HCT116 (cell line): ENCODE data around the gene AFF1.

Experiments used
- CEBPB ChIP-seq: IDR thresholded peaks from 2 replicates; pipeline ENCODE4 v1.6.1; 2012; ENCODE audit warnings: low read depth
- EGR1 ChIP-seq: IDR thresholded peaks from 2 replicates; pipeline ENCODE4 v1.6.1; 2012; ENCODE audit warnings: low read depth
- EZH2 ChIP-seq: fragments of 200-600 bp; sonication (generic); IDR thresholded peaks from 2 replicates; pipeline ENCODE4 v1.6.1; 2017; ENCODE audit warnings: antibody characterized with exemption, mixed run types
- POLR2A ChIP-seq: IDR thresholded peaks from 2 replicates; pipeline ENCODE4 v1.7.0; 2011; ENCODE audit warnings: borderline replicate concordance; ENCODE audit not compliant: insufficient read depth, insufficient read length; ENCODE audit errors: extremely low read depth
- RAD21 ChIP-seq: IDR thresholded peaks from 2 replicates; pipeline ENCODE4 v1.6.1; 2012; ENCODE audit warnings: low read depth, mild to moderate bottlenecking
- TCF7L2 ChIP-seq: IDR thresholded peaks from 2 replicates; pipeline ENCODE4 v1.7.0; 2011; ENCODE audit warnings: borderline replicate concordance, inconsistent platforms; ENCODE audit not compliant: insufficient read depth, insufficient read length; ENCODE audit errors: extremely low read depth
- ZNF274 ChIP-seq: fragments of 200-500 bp; sonication (Bioruptor generic); IDR thresholded peaks from 2 replicates; pipeline ENCODE4 v1.6.1; 2014; ENCODE audit warnings: mild to moderate bottlenecking, low read depth, low read length, inconsistent platforms
- TF ChIP-seq, protein P1 (sequence below), 3 experiments: fragments of 200-600 bp in 1 of 3; sonication (generic) in 1 of 3; IDR thresholded peaks in 2 of 3; conservative IDR thresholded peaks in 1 of 3; 2 replicates each; pipeline ENCODE4 v1.5.1; 2012 to 2017; ENCODE audit warnings: low read depth in 2 of 3, low read length in 2 of 3, antibody characterized with exemption in 1 of 3, borderline replicate concordance in 1 of 3, control low read depth in 1 of 3, mild to moderate bottlenecking in 1 of 3, mixed read lengths in 1 of 3, mixed run types in 1 of 3, moderate library complexity in 1 of 3; ENCODE audit not compliant: insufficient read depth in 1 of 3
- TF ChIP-seq, protein P2 (sequence below): IDR thresholded peaks from 2 replicates; pipeline ENCODE4 v1.6.1; 2012
- TF ChIP-seq, protein P3 (sequence below): IDR thresholded peaks from 2 replicates; pipeline ENCODE4 v1.6.1; 2012
- TF ChIP-seq, protein P4 (sequence below): IDR thresholded peaks from 2 replicates; pipeline ENCODE4 v1.6.1; 2011; ENCODE audit warnings: mild to moderate bottlenecking, low read length, moderate library complexity; ENCODE audit not compliant: insufficient replicate concordance; ENCODE audit errors: extremely low read depth

DNA sequence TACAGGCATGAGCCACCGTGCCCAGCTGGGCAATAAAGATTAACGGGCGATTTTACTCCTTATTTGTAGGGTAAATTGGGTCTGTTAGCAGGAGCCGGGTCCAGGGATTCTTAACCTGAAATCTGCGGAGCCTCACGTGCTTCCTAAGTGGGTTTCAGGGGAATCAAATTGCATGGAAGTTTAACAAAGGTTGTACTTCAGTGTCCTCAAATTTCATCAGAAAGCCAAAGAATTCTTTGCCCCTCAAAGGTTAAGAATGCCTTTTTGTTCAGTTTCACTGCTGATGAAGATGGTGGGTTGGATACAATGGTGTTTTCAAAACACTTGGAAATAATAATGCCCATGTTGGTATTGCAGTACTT lies 67.9 kb downstream of the AFF1 start:
- TF ChIP-seq, protein P1, sequence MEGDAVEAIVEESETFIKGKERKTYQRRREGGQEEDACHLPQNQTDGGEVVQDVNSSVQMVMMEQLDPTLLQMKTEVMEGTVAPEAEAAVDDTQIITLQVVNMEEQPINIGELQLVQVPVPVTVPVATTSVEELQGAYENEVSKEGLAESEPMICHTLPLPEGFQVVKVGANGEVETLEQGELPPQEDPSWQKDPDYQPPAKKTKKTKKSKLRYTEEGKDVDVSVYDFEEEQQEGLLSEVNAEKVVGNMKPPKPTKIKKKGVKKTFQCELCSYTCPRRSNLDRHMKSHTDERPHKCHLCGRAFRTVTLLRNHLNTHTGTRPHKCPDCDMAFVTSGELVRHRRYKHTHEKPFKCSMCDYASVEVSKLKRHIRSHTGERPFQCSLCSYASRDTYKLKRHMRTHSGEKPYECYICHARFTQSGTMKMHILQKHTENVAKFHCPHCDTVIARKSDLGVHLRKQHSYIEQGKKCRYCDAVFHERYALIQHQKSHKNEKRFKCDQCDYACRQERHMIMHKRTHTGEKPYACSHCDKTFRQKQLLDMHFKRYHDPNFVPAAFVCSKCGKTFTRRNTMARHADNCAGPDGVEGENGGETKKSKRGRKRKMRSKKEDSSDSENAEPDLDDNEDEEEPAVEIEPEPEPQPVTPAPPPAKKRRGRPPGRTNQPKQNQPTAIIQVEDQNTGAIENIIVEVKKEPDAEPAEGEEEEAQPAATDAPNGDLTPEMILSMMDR (IDR thresholded peaks at IDR 0.05 in 2 of 3, conservative IDR thresholded peaks at IDR 0.05 in 1 of 3; ENCODE audit: borderline replicate concordance in 1 of 3, insufficient read depth in 1 of 3, low read depth in 2 of 3, low read length in 2 of 3): no peak
- TF ChIP-seq, protein P2, sequence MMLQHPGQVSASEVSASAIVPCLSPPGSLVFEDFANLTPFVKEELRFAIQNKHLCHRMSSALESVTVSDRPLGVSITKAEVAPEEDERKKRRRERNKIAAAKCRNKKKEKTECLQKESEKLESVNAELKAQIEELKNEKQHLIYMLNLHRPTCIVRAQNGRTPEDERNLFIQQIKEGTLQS: no peak
- no peak for TF ChIP-seq TCF7L2
- TF ChIP-seq CEBPB: no peak
- no peak for TF ChIP-seq ZNF274
- TF ChIP-seq, protein P3, sequence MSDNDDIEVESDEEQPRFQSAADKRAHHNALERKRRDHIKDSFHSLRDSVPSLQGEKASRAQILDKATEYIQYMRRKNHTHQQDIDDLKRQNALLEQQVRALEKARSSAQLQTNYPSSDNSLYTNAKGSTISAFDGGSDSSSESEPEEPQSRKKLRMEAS: no peak
- TF ChIP-seq EGR1: no peak
- TF ChIP-seq POLR2A: no peak
- TF ChIP-seq EZH2: no peak
- TF ChIP-seq RAD21: no peak
- TF ChIP-seq, protein P4, sequence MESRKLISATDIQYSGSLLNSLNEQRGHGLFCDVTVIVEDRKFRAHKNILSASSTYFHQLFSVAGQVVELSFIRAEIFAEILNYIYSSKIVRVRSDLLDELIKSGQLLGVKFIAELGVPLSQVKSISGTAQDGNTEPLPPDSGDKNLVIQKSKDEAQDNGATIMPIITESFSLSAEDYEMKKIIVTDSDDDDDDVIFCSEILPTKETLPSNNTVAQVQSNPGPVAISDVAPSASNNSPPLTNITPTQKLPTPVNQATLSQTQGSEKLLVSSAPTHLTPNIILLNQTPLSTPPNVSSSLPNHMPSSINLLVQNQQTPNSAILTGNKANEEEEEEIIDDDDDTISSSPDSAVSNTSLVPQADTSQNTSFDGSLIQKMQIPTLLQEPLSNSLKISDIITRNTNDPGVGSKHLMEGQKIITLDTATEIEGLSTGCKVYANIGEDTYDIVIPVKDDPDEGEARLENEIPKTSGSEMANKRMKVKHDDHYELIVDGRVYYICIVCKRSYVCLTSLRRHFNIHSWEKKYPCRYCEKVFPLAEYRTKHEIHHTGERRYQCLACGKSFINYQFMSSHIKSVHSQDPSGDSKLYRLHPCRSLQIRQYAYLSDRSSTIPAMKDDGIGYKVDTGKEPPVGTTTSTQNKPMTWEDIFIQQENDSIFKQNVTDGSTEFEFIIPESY: no peak
